ENCODE results near the gene TMEFF2. TPM values are rescaled to one million over a fixed set of nuclear protein-coding genes. Genes with fewer than 3 reads are reported as not detected.
"Not testable (repeated sequence)": the region's sequence is repeated elsewhere in the genome, so short reads cannot be mapped to it uniquely, and the experiment has no call there.

TMEFF2 gene
- polyA plus RNA-seq, 3 donors = 14.1 to 20.9 (median 19.9) TPM

GRCh38 chr2:192132604-192133003 lies 62.1 kb downstream of the TMEFF2 start:
- not testable (repeated sequence) for DNase-seq (ENCODE audit: low read depth in 3 of 3, low spot score in 2 of 3)

- DNase-seq (ENCODE audit: low read depth in 3 of 3, low spot score in 2 of 3) = not testable (repeated sequence)
Measured at GRCh38 chr2:192130312-192130711, 64.4 kb downstream of the TMEFF2 start.

- DNase-seq (ENCODE audit: low read depth in 3 of 3, low spot score in 2 of 3) = no peak
Measured at GRCh38 chr2:192128655-192129054, 66.1 kb downstream of the TMEFF2 start.

- no peak for DNase-seq (ENCODE audit: low read depth in 3 of 3, low spot score in 2 of 3)
Measured at GRCh38 chr2:192127434-192127833, 67.3 kb downstream of the TMEFF2 start.

GRCh38 chr2:192126912-192127311 lies 67.8 kb downstream of the TMEFF2 start:
- DNase-seq (ENCODE audit: low read depth in 3 of 3, low spot score in 2 of 3) = no peak

GRCh38 chr2:192126426-192126825 lies 68.3 kb downstream of the TMEFF2 start:
- no peak for DNase-seq (ENCODE audit: low read depth in 3 of 3, low spot score in 2 of 3)

GRCh38 chr2:192124571-192124970 lies 70.2 kb downstream of the TMEFF2 start:
- no peak for DNase-seq (ENCODE audit: low read depth in 3 of 3, low spot score in 2 of 3)

GRCh38 chr2:192123847-192124246 lies 70.9 kb downstream of the TMEFF2 start:
- DNase-seq (ENCODE audit: low read depth in 3 of 3, low spot score in 2 of 3) = no peak

GRCh38 chr2:192122946-192123345 lies 71.8 kb downstream of the TMEFF2 start:
- no peak for DNase-seq (ENCODE audit: low read depth in 3 of 3, low spot score in 2 of 3)

GRCh38 chr2:192122141-192122540 lies 72.6 kb downstream of the TMEFF2 start:
- no peak for DNase-seq (ENCODE audit: low read depth in 3 of 3, low spot score in 2 of 3)

- no peak for DNase-seq (ENCODE audit: low read depth in 3 of 3, low spot score in 2 of 3)
Measured at GRCh38 chr2:192119536-192119935, 75.2 kb downstream of the TMEFF2 start.

- DNase-seq (ENCODE audit: low read depth in 3 of 3, low spot score in 2 of 3) = no peak
Measured at GRCh38 chr2:192117705-192118104, 77.0 kb downstream of the TMEFF2 start.

- DNase-seq (ENCODE audit: low read depth in 3 of 3, low spot score in 2 of 3) = not testable (repeated sequence)
Measured at GRCh38 chr2:192111536-192111935, 83.2 kb downstream of the TMEFF2 start.

- DNase-seq (ENCODE audit: low read depth in 3 of 3, low spot score in 2 of 3) = no peak
Measured at GRCh38 chr2:192099742-192100141, 95.0 kb downstream of the TMEFF2 start.

- DNase-seq (ENCODE audit: low read depth in 3 of 3, low spot score in 2 of 3) = no peak
Measured at GRCh38 chr2:192098814-192099491, 95.8 kb downstream of the TMEFF2 start.

GRCh38 chr2:192091476-192091875 lies 103.3 kb downstream of the TMEFF2 start:
- DNase-seq (ENCODE audit: low read depth in 3 of 3, low spot score in 2 of 3) = no peak

- DNase-seq (ENCODE audit: low read depth in 3 of 3, low spot score in 2 of 3) = no peak
Measured at GRCh38 chr2:192090911-192091310, 103.8 kb downstream of the TMEFF2 start.

GRCh38 chr2:192087398-192087958 lies 107.3 kb downstream of the TMEFF2 start:
- DNase-seq (ENCODE audit: low read depth in 3 of 3, low spot score in 2 of 3) = no peak

GRCh38 chr2:192082121-192082520 lies 112.6 kb downstream of the TMEFF2 start:
- no peak for DNase-seq (ENCODE audit: low read depth in 3 of 3, low spot score in 2 of 3)

GRCh38 chr2:192080096-192080495 lies 114.6 kb downstream of the TMEFF2 start:
- not testable (repeated sequence) for DNase-seq (ENCODE audit: low read depth in 3 of 3, low spot score in 2 of 3)

GRCh38 chr2:192073878-192074277 lies 120.9 kb downstream of the TMEFF2 start:
- DNase-seq (ENCODE audit: low read depth in 3 of 3, low spot score in 2 of 3) = no peak

GRCh38 chr2:192072778-192073177 lies 122.0 kb downstream of the TMEFF2 start:
- DNase-seq (ENCODE audit: low read depth in 3 of 3, low spot score in 2 of 3) = no peak

GRCh38 chr2:192072261-192072660 lies 122.5 kb downstream of the TMEFF2 start:
- no peak for DNase-seq (ENCODE audit: low read depth in 3 of 3, low spot score in 2 of 3)

All from right renal cortex interstitium (tissue), 3 donors.